HepG2 (cell line): Measurements from ENCODE around the gene PIM1. TPM values are rescaled to one million over a fixed set of nuclear protein-coding genes. Genes with fewer than 3 reads are reported as not detected.

ENCODE experiments used
- BRD4 ChIP-seq: sonication (generic); formaldehyde crosslinking; IDR thresholded peaks from 2 replicates; pipeline ENCODE4 v1.4.0; 2020; ENCODE audit warnings: missing genetic modification reagents
- FOXA3 ChIP-seq: IDR thresholded peaks from 2 replicates; pipeline ENCODE4 v1.6.1; 2016; ENCODE audit warnings: missing genetic modification reagents, missing compliant biosample characterization
- FOXP4 ChIP-seq: sonication (generic); formaldehyde crosslinking; IDR thresholded peaks from 2 replicates; pipeline ENCODE4 v1.4.0; 2020; ENCODE audit warnings: missing genetic modification reagents
- MED1 ChIP-seq: sonication (generic); formaldehyde crosslinking; IDR thresholded peaks from 2 replicates; pipeline ENCODE4 v1.4.0; 2020; ENCODE audit warnings: missing genetic modification reagents
- MLX ChIP-seq: IDR thresholded peaks from 2 replicates; pipeline ENCODE4 v1.6.1; 2016
- MYC ChIP-seq: sonication (generic); formaldehyde crosslinking; IDR thresholded peaks from 2 replicates; pipeline ENCODE4 v1.9.0; 2021; ENCODE audit warnings: missing genetic modification reagents, borderline replicate concordance
- NR2F2 ChIP-seq: IDR thresholded peaks from 2 replicates; pipeline ENCODE4 v1.6.1; 2012; ENCODE audit warnings: low read depth, inconsistent platforms, borderline replicate concordance
- PBX3 ChIP-seq: sonication (generic); formaldehyde crosslinking; IDR thresholded peaks from 2 replicates; pipeline ENCODE4 v1.8.1; 2023; ENCODE audit warnings: missing genetic modification reagents, inconsistent platforms, borderline replicate concordance
- SALL2 ChIP-seq: sonication (generic); formaldehyde crosslinking; IDR thresholded peaks from 2 replicates; pipeline ENCODE4 v1.8.1; 2023; ENCODE audit warnings: mild to moderate bottlenecking, missing genetic modification reagents, inconsistent platforms
- SKI ChIP-seq: fragments of 450-650 bp; IDR thresholded peaks from one replicate; pipeline ENCODE4 v1.6.1; 2018; ENCODE audit warnings: mild to moderate bottlenecking; ENCODE audit not compliant: partially characterized antibody
- SNAPC4 ChIP-seq: sonication (generic); formaldehyde crosslinking; IDR thresholded peaks from 2 replicates; pipeline ENCODE4 v1.4.0; 2020; ENCODE audit warnings: mild to moderate bottlenecking, missing genetic modification reagents
- TGIF2 ChIP-seq: IDR thresholded peaks from 2 replicates; pipeline ENCODE4 v1.6.1; 2016; ENCODE audit warnings: control low read depth, missing compliant biosample characterization
- YY1 ChIP-seq: IDR thresholded peaks from 2 replicates; pipeline ENCODE4 v1.6.1; 2011; ENCODE audit warnings: low read length, low read depth, moderate library complexity, mild to moderate bottlenecking; ENCODE audit not compliant: insufficient read depth, insufficient replicate concordance
- ZBTB4 ChIP-seq: sonication (generic); formaldehyde crosslinking; IDR thresholded peaks from 2 replicates; pipeline ENCODE4 v1.4.0; 2020; ENCODE audit warnings: missing genetic modification reagents, mild to moderate bottlenecking, borderline replicate concordance
- ZNF274 ChIP-seq: sonication (generic); formaldehyde crosslinking; IDR thresholded peaks from 2 replicates; pipeline ENCODE4 v1.5.1; 2020; ENCODE audit warnings: mild to moderate bottlenecking, missing genetic modification reagents
- ZNF343 ChIP-seq: sonication (generic); formaldehyde crosslinking; IDR thresholded peaks from 2 replicates; pipeline ENCODE4 v1.4.0; 2020; ENCODE audit warnings: mild to moderate bottlenecking, missing genetic modification reagents
- polyA plus RNA-seq, 8 experiments: library from polyadenylated mRNA; depleted of rRNA in 3 of 8; stranded (reverse) in 7 of 8; unstranded in 1 of 8; fragments of >200 nt; fragmentation: Illumina TruSeq in 4 of 8; extraction: Trizol in 4 of 8; gene quantifications; 2 replicates each; pipeline versions ENCODE4 v1.2.1 to v1.2.3, GENCODE V29; 2011 to 2016; ENCODE audit warnings: low read depth in 4 of 8, missing spikeins in 1 of 8, mixed read lengths in 1 of 8; ENCODE audit not compliant: insufficient read depth in 1 of 8
- total RNA-seq, 5 experiments: library from RNA; depleted of rRNA; stranded (reverse); fragments of >200 nt; fragmentation: Illumina TruSeq; extraction: Trizol; gene quantifications; 2 replicates each; pipeline ENCODE4 v1.2.3, GENCODE V29; 2016; ENCODE audit warnings: low read depth in 1 of 5

Gene PIM1
- total and polyA plus RNA-seq, 2 of the 13 experiments (the other 11 are each of a cell fraction or from before 2014, with no cell fraction given), result 29.4 to 117 TPM

- TF ChIP-seq SKI (no peak), MLX (CRISPR knock-in tag) (0 out of 2 replicates have a peak, but pooled peaks have one; percentile 13), TGIF2 (CRISPR knock-in tag) (peak; percentile 30; the same call in 1 of the 2 replicates), SNAPC4 (CRISPR knock-in tag) (no peak), SALL2 (CRISPR knock-in tag) (0 out of 2 replicates have a peak, but pooled peaks have one; percentile 33), MED1 (CRISPR knock-in tag) (peak; percentile 58), PBX3 (no peak), ZNF274 (CRISPR knock-in tag) (peak; percentile 8; the same call in 1 of the 2 replicates), YY1 (peak; percentile 3), FOXP4 (peak; percentile 56), NR2F2 (0 out of 2 replicates have a peak, but pooled peaks have one; percentile 20), MYC (CRISPR knock-in tag) (no peak), FOXA3 (CRISPR knock-in tag) (peak; percentile 23; the same call in 1 of the 2 replicates), BRD4 (peak; percentile 66), ZBTB4 (CRISPR knock-in tag) (no peak; the same call in 1 of the 2 replicates), ZNF343 (CRISPR knock-in tag) (0 out of 2 replicates have a peak, but pooled peaks have one; percentile 27)
Measured at GRCh38 chr6:37130704-37131103, 39.2 kb upstream of the PIM1 start (continued).
